Endothelial cell of umbilical vein (primary cell): ENCODE data around the gene ANXA9. TPM values are rescaled to one million over a fixed set of nuclear protein-coding genes. Genes with fewer than 3 reads are reported as not detected.

Source experiments
- BruUV-seq: library from RNA; stranded (reverse); fragments of 400-500 nt; replicated peaks from 2 replicates; lab custom pipeline; 2021; lab: Mats Ljungman, UMichigan
- CTCF ChIA-PET: fragments of 300-600, 350-600 bp; sonication (Branson Sonifier 250); formaldehyde crosslinking; loops from one replicate; lab custom pipeline; 2021; ENCODE audit warnings: antibody characterized with exemption, inconsistent platforms; lab: Charles Lee
- POLR2A ChIA-PET: fragments of 300-600, 350-600 bp; sonication (Branson Sonifier 250); formaldehyde crosslinking; loops from one replicate; lab custom pipeline; 2021; ENCODE audit warnings: antibody characterized with exemption, inconsistent platforms; lab: Charles Lee
- DNase-seq: peaks from one replicate; pipeline ENCODE4 v3.0.0-alpha.2; 2011; ENCODE audit warnings: low read depth, low spot score
- FAIRE-seq: peaks from 2 replicates; lab custom pipeline; 2011; peaks lifted over from hg19 to GRCh38; lab: Jason Lieb, UNC
- H2AFZ ChIP-seq: 2 replicates; pipeline ENCODE4 v1.6.0; 2012; ENCODE audit warnings: low read depth, low read length, control low read depth, inconsistent platforms
- H3K27ac ChIP-seq: 2 replicates; pipeline ENCODE4 v1.5.1; 2011; ENCODE audit warnings: low read depth, mild to moderate bottlenecking, control low read depth, low read length, moderate library complexity; ENCODE audit not compliant: insufficient read depth
- H3K27me3 ChIP-seq, 2 experiments: 2 replicates each; pipeline versions ENCODE4 v1.6.0 to v1.6.1; 2011; ENCODE audit warnings: low read length in 2 of 2, mixed read lengths in 1 of 2; ENCODE audit not compliant: control insufficient read depth in 2 of 2, insufficient read depth in 2 of 2
- H3K36me3 ChIP-seq, 2 experiments: 2 replicates in 1 of 2; 3 replicates in 1 of 2; pipeline ENCODE4 v1.5.1; 2011; ENCODE audit warnings: low read length in 2 of 2, mild to moderate bottlenecking in 1 of 2, moderate library complexity in 1 of 2; ENCODE audit not compliant: control insufficient read depth in 2 of 2, insufficient read depth in 2 of 2; ENCODE audit errors: extremely low read depth in 1 of 2
- H3K4me1 ChIP-seq: 3 replicates; pipeline ENCODE4 v1.5.1; 2011; ENCODE audit warnings: mild to moderate bottlenecking, low read length; ENCODE audit not compliant: control insufficient read depth, insufficient read depth; ENCODE audit errors: extremely low read depth
- H3K4me2 ChIP-seq: 2 replicates; pipeline ENCODE4 v1.6.1; 2011; ENCODE audit warnings: low read length, control low read depth, mixed read lengths; ENCODE audit not compliant: insufficient read depth
- H3K4me3 ChIP-seq, 3 experiments: fragments of 200-600 bp in 1 of 3; sonication (generic), shearing (Covaris generic) in 1 of 3; replicated peaks in 1 of 3; 2 replicates each; pipeline ENCODE4 v1.5.1; 2011 to 2016; ENCODE audit warnings: control low read depth in 3 of 3, low read length in 3 of 3, mild to moderate bottlenecking in 2 of 3, inconsistent platforms in 1 of 3, low read depth in 1 of 3, moderate library complexity in 1 of 3; ENCODE audit not compliant: insufficient read depth in 1 of 3
- H3K79me2 ChIP-seq: 2 replicates; pipeline ENCODE4 v1.6.0; 2012; ENCODE audit warnings: low read length, inconsistent platforms; ENCODE audit not compliant: control insufficient read depth, insufficient read depth
- H3K9ac ChIP-seq: replicated peaks from 2 replicates; pipeline ENCODE3; 2011; ENCODE audit warnings: low read length, control low read depth; ENCODE audit not compliant: insufficient read depth; ENCODE audit errors: extremely low read depth
- H3K9me1 ChIP-seq: replicated peaks from 3 replicates; pipeline ENCODE4 v1.6.0; 2011; ENCODE audit warnings: mild to moderate bottlenecking, low read length; ENCODE audit not compliant: control insufficient read depth, insufficient read depth; ENCODE audit errors: extremely low read depth
- H3K9me3 ChIP-seq: replicated peaks from 2 replicates; pipeline ENCODE4 v1.5.1; 2012; ENCODE audit warnings: low read length, inconsistent platforms; ENCODE audit not compliant: control insufficient read depth, insufficient read depth
- H4K20me1 ChIP-seq: replicated peaks from 2 replicates; pipeline ENCODE3; 2011; ENCODE audit warnings: mild to moderate bottlenecking, low read length; ENCODE audit not compliant: control insufficient read depth, insufficient read depth; ENCODE audit errors: extremely low read depth
- EZH2 ChIP-seq: IDR thresholded peaks from 2 replicates; pipeline ENCODE4 v1.6.1; 2012; ENCODE audit warnings: borderline replicate concordance, low read depth, mild to moderate bottlenecking, moderate library complexity, low read length, inconsistent platforms; ENCODE audit not compliant: severe bottlenecking
- FOS ChIP-seq: IDR thresholded peaks from 2 replicates; pipeline ENCODE4 v1.6.1; 2011; ENCODE audit warnings: mild to moderate bottlenecking, low read length, moderate library complexity, borderline replicate concordance; ENCODE audit not compliant: insufficient read depth
- JUN ChIP-seq: IDR thresholded peaks from 2 replicates; pipeline ENCODE4 v1.6.1; 2011; ENCODE audit warnings: borderline replicate concordance, low read depth; ENCODE audit not compliant: insufficient read length, insufficient read depth
- MYC ChIP-seq: IDR thresholded peaks from one replicate; pipeline ENCODE4 v1.6.1; 2011; ENCODE audit warnings: mild to moderate bottlenecking, low read depth, low read length
- POLR2AphosphoS5 ChIP-seq: IDR thresholded peaks from 2 replicates; pipeline ENCODE4 v1.6.1; 2012; ENCODE audit warnings: low read depth, mild to moderate bottlenecking, control low read depth, low read length, moderate library complexity; ENCODE audit not compliant: insufficient read depth
- dilution Hi-C: fragments of 300-500 bp; cut with MboI; formaldehyde crosslinking; loops from one replicate; pipeline ENCODE4 v1.15.0; 2019; ENCODE audit warnings: low sequenced_read_pairs; ENCODE audit not compliant: extremely low pct_ligation_motif_present
- intact Hi-C: fragments of 100-400 bp; cut with micrococcal nuclease; formaldehyde crosslinking; loops from one replicate; pipeline ENCODE4 v1.10.0; 2022
- polyA plus RNA-seq, 4 experiments: library from polyadenylated mRNA; depleted of rRNA in 3 of 4; stranded (reverse) in 3 of 4; unstranded in 1 of 4; fragments of >200 nt; gene quantifications; 2 replicates each; pipeline versions ENCODE4 v1.2.1 to v1.2.3, GENCODE V29; 2011 to 2012; ENCODE audit warnings: missing spikeins in 1 of 4
- total RNA-seq: library from RNA; stranded (reverse); gene quantifications from 2 replicates; pipeline ENCODE4 v1.2.3, GENCODE V29; 2021
- TF ChIP-seq, protein P1 (sequence below), 2 donors: IDR thresholded peaks; 1 replicate in 1 of 2; 2 replicates in 1 of 2; pipeline ENCODE4 v1.5.1; 2011; ENCODE audit warnings: low read length in 2 of 2, mild to moderate bottlenecking in 2 of 2, moderate library complexity in 2 of 2, control low read depth in 1 of 2, inconsistent platforms in 1 of 2, low read depth in 1 of 2; ENCODE audit not compliant: insufficient read depth in 1 of 2; ENCODE audit errors: extremely low read depth in 1 of 2

ANXA9 gene
- total and polyA plus RNA-seq, 2 donors (not counting 3 experiments of a cell fraction or from before 2014, with no cell fraction given), result not detected

DNA sequence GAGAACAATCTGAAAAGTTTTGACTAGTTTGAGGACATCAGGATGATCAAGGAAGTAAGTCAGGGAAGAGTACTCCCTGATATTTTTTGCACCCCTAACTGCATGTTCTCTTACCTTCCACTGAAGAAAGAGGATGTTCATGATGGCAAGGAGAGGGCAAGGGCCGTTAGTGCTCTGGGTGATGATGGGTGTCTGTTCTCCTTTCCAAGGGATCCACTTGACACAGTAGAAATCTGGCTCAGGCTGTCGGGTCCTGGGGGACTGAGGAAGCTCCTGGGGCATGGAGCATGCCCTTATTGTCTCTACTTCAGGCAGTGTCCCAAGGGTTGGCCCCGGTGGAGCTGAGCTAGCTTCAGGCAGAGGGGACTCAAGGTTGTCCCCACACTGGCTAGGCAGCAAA is 20.0 kb downstream of the ANXA9 start:
- H2AFZ ChIP-seq, result no peak overlapping the region
- H4K20me1 ChIP-seq, result no peaks in the 10 kb centered on the region
- intact Hi-C loops (no loop called here), dilution Hi-C loops (no loop called here)
- H3K27ac ChIP-seq, result no peak overlapping the region
- no peaks in the 10 kb centered on the region for H3K27me3 ChIP-seq
- H3K36me3 ChIP-seq, result peaks cover 0 to 8% of the 10 kb centered on the region in 2 experiments
- no peak overlapping the region for H3K4me3 ChIP-seq
- H3K9me3 ChIP-seq, result no peaks in the 10 kb centered on the region
- FAIRE-seq (no peak), DNase-seq (no peak)
- CTCF ChIA-PET, result interaction anchor here (0.8 to 12.3 kb wide), 3 partner anchors 11 to 98 kb away, joined by 3 to 278 read pairs (median 4); partner anchors contain the start of genes ANXA9 and CERS2
- no TSS peak for BruUV-seq
- TF ChIP-seq MYC (no peak), JUN (no peak), EZH2 (no peak), FOS (no peak), POLR2AphosphoS5 (no peak)
- TF ChIP-seq, protein P1, sequence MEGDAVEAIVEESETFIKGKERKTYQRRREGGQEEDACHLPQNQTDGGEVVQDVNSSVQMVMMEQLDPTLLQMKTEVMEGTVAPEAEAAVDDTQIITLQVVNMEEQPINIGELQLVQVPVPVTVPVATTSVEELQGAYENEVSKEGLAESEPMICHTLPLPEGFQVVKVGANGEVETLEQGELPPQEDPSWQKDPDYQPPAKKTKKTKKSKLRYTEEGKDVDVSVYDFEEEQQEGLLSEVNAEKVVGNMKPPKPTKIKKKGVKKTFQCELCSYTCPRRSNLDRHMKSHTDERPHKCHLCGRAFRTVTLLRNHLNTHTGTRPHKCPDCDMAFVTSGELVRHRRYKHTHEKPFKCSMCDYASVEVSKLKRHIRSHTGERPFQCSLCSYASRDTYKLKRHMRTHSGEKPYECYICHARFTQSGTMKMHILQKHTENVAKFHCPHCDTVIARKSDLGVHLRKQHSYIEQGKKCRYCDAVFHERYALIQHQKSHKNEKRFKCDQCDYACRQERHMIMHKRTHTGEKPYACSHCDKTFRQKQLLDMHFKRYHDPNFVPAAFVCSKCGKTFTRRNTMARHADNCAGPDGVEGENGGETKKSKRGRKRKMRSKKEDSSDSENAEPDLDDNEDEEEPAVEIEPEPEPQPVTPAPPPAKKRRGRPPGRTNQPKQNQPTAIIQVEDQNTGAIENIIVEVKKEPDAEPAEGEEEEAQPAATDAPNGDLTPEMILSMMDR (IDR thresholded peaks at IDR 0.05; ENCODE audit: extremely low read depth in 1 of 2, insufficient read depth in 1 of 2, low read depth in 1 of 2, low read length in 2 of 2), result no peak
- H3K9ac ChIP-seq, result no peak overlapping the region
- no peak overlapping the region for H3K4me2 ChIP-seq
- H3K4me1 ChIP-seq, result peaks cover 25% of the 10 kb centered on the region
- H3K9me1 ChIP-seq, result no peaks in the 10 kb centered on the region
- no peaks in the 10 kb centered on the region for H3K79me2 ChIP-seq
- POLR2A ChIA-PET, result no interaction called here
